ENCODE measurements around the gene ATG9A. TPM values are rescaled to one million over a fixed set of nuclear protein-coding genes. Genes with fewer than 3 reads are reported as not detected.
A peak's percentile ranks its signal among the peaks of the same experiment; 100 is the strongest.
"Not testable (repeated sequence)": the region's sequence is repeated elsewhere in the genome, so short reads cannot be mapped to it uniquely, and the experiment has no call there.

The ATG9A gene
- total and polyA plus RNA-seq, 4 donors, result 9.6 to 36.6 (median 35.1) TPM

GRCh38 chr2:219272356-219272755, 42.9 kb upstream of the ATG9A start:
- no peaks in the 10 kb centered on the region for H3K27me3 ChIP-seq (ENCODE audit: control insufficient read depth in 1 of 2, insufficient read depth in 2 of 2, low read length in 1 of 2)
- no peaks in the 10 kb centered on the region for H3K9me3 ChIP-seq (ENCODE audit: control insufficient read depth, low read length)
- H3K36me3 ChIP-seq (ENCODE audit: control insufficient read depth in 1 of 2, insufficient read depth in 2 of 2, low read length in 1 of 2), result no peaks in the 10 kb centered on the region
- no peak overlapping the region for H3K4me3 ChIP-seq (ENCODE audit: low read length in 2 of 2)
- no peak overlapping the region for H3K27ac ChIP-seq (ENCODE audit: low read depth in 1 of 2, low read length in 2 of 2)
- intact Hi-C loops (cut with DNase I), result loop anchor here in 1 of 2 donors (2.0 kb wide), 1 partner anchor 14 kb away; no protein-coding TSS in a partner anchor
- peak; percentile 0 to 50 for DNase-seq
- no peaks in the 10 kb centered on the region for H3K4me1 ChIP-seq (ENCODE audit: control insufficient read depth in 1 of 2, insufficient read depth in 2 of 2, low read length in 2 of 2)
- no peak for ATAC-seq (ENCODE audit: low FRiP score)
- 91 to 94% methylated on average over 4 of the region's 4 CpGs for WGBS, 2 donors

- intact Hi-C loops (cut with DNase I), result no loop called here
- H3K4me1 ChIP-seq (ENCODE audit: control insufficient read depth in 1 of 2, insufficient read depth in 2 of 2, low read length in 2 of 2), result no peaks in the 10 kb centered on the region
- H3K27me3 ChIP-seq (ENCODE audit: control insufficient read depth in 1 of 2, insufficient read depth in 2 of 2, low read length in 1 of 2), result no peaks in the 10 kb centered on the region
- H3K9me3 ChIP-seq (ENCODE audit: control insufficient read depth, low read length), result no peaks in the 10 kb centered on the region
- ATAC-seq (ENCODE audit: low FRiP score), result no peak
- H3K36me3 ChIP-seq (ENCODE audit: control insufficient read depth in 1 of 2, insufficient read depth in 2 of 2, low read length in 1 of 2), result no peaks in the 10 kb centered on the region
- no peak overlapping the region for H3K4me3 ChIP-seq (ENCODE audit: low read length in 2 of 2)
- DNase-seq, result no peak
- no peak overlapping the region for H3K27ac ChIP-seq (ENCODE audit: low read depth in 1 of 2, low read length in 2 of 2)
- WGBS, 2 donors, result 74 to 88% methylated on average over 2 of the region's 2 CpGs
Observed at GRCh38 chr2:219271021-219271420, 41.6 kb upstream of the ATG9A start.

- WGBS, 2 donors, result 91 to 94% methylated on average over 5 of the region's 5 CpGs
- no peak for DNase-seq
- no peak overlapping the region for H3K27ac ChIP-seq (ENCODE audit: low read depth in 1 of 2, low read length in 2 of 2)
- ATAC-seq (ENCODE audit: low FRiP score), result no peak
- H3K36me3 ChIP-seq (ENCODE audit: control insufficient read depth in 1 of 2, insufficient read depth in 2 of 2, low read length in 1 of 2), result no peaks in the 10 kb centered on the region
- no peaks in the 10 kb centered on the region for H3K4me1 ChIP-seq (ENCODE audit: control insufficient read depth in 1 of 2, insufficient read depth in 2 of 2, low read length in 2 of 2)
- no peaks in the 10 kb centered on the region for H3K27me3 ChIP-seq (ENCODE audit: control insufficient read depth in 1 of 2, insufficient read depth in 2 of 2, low read length in 1 of 2)
- no peaks in the 10 kb centered on the region for H3K9me3 ChIP-seq (ENCODE audit: control insufficient read depth, low read length)
- intact Hi-C loops (cut with DNase I), result no loop called here
- no peak overlapping the region for H3K4me3 ChIP-seq (ENCODE audit: low read length in 2 of 2)
Observed at GRCh38 chr2:219270055-219270372, 40.6 kb upstream of the ATG9A start.

- DNase-seq (peak in 1 of 2 donors; percentile 38), ATAC-seq (ENCODE audit: low FRiP score) (no peak)
- no peaks in the 10 kb centered on the region for H3K36me3 ChIP-seq (ENCODE audit: control insufficient read depth in 1 of 2, insufficient read depth in 2 of 2, low read length in 1 of 2)
- H3K27ac ChIP-seq (ENCODE audit: low read depth in 1 of 2, low read length in 2 of 2), result no peak overlapping the region
- WGBS, 2 donors, result 64 to 67% methylated on average over 8 of the region's 8 CpGs
- H3K4me1 ChIP-seq (ENCODE audit: control insufficient read depth in 1 of 2, insufficient read depth in 2 of 2, low read length in 2 of 2), result no peaks in the 10 kb centered on the region
- H3K4me3 ChIP-seq (ENCODE audit: low read length in 2 of 2), result no peak overlapping the region
- H3K9me3 ChIP-seq (ENCODE audit: control insufficient read depth, low read length), result no peaks in the 10 kb centered on the region
- no peaks in the 10 kb centered on the region for H3K27me3 ChIP-seq (ENCODE audit: control insufficient read depth in 1 of 2, insufficient read depth in 2 of 2, low read length in 1 of 2)
- intact Hi-C loops (cut with DNase I), result no loop called here
Observed at GRCh38 chr2:219269362-219270054, 40.1 kb upstream of the ATG9A start.

- ATAC-seq (ENCODE audit: low FRiP score) (no peak), DNase-seq (peak in 1 of 2 donors; percentile 9)
- intact Hi-C loops (cut with DNase I), result no loop called here
- 94 to 97% methylated on average over 2 of the region's 2 CpGs for WGBS, 2 donors
- Histone ChIP-seq H3K4me1 (ENCODE audit: control insufficient read depth in 1 of 2, insufficient read depth in 2 of 2, low read length in 2 of 2) (no peaks in the 10 kb centered on the region), H3K9me3 (ENCODE audit: control insufficient read depth, low read length) (no peaks in the 10 kb centered on the region), H3K4me3 (ENCODE audit: low read length in 2 of 2) (no peak overlapping the region), H3K27me3 (ENCODE audit: control insufficient read depth in 1 of 2, insufficient read depth in 2 of 2, low read length in 1 of 2) (no peaks in the 10 kb centered on the region), H3K27ac (ENCODE audit: low read depth in 1 of 2, low read length in 2 of 2) (no peak overlapping the region), H3K36me3 (ENCODE audit: control insufficient read depth in 1 of 2, insufficient read depth in 2 of 2, low read length in 1 of 2) (no peaks in the 10 kb centered on the region)
Observed at GRCh38 chr2:219268294-219268693, 38.9 kb upstream of the ATG9A start.

- DNase-seq (peak in 1 of 2 donors; percentile 6), ATAC-seq (ENCODE audit: low FRiP score) (no peak)
- H3K4me1 ChIP-seq (ENCODE audit: control insufficient read depth in 1 of 2, insufficient read depth in 2 of 2, low read length in 2 of 2), result no peaks in the 10 kb centered on the region
- WGBS, 2 donors, result 90 to 100% methylated on average over 1 of the region's 1 CpG
- no peaks in the 10 kb centered on the region for H3K27me3 ChIP-seq (ENCODE audit: control insufficient read depth in 1 of 2, insufficient read depth in 2 of 2, low read length in 1 of 2)
- no peaks in the 10 kb centered on the region for H3K9me3 ChIP-seq (ENCODE audit: control insufficient read depth, low read length)
- H3K27ac ChIP-seq (ENCODE audit: low read depth in 1 of 2, low read length in 2 of 2), result no peak overlapping the region
- intact Hi-C loops (cut with DNase I), result no loop called here
- H3K36me3 ChIP-seq (ENCODE audit: control insufficient read depth in 1 of 2, insufficient read depth in 2 of 2, low read length in 1 of 2), result no peaks in the 10 kb centered on the region
- H3K4me3 ChIP-seq (ENCODE audit: low read length in 2 of 2), result no peak overlapping the region
Observed at GRCh38 chr2:219266886-219267285, 37.5 kb upstream of the ATG9A start.

GRCh38 chr2:219266232-219266631, 36.8 kb upstream of the ATG9A start:
- DNase-seq (peak in 1 of 2 donors; percentile 55), ATAC-seq (ENCODE audit: low FRiP score) (no peak)
- Histone ChIP-seq H3K4me1 (ENCODE audit: control insufficient read depth in 1 of 2, insufficient read depth in 2 of 2, low read length in 2 of 2) (no peaks in the 10 kb centered on the region), H3K9me3 (ENCODE audit: control insufficient read depth, low read length) (no peaks in the 10 kb centered on the region), H3K4me3 (ENCODE audit: low read length in 2 of 2) (no peak overlapping the region), H3K27me3 (ENCODE audit: control insufficient read depth in 1 of 2, insufficient read depth in 2 of 2, low read length in 1 of 2) (no peaks in the 10 kb centered on the region), H3K36me3 (ENCODE audit: control insufficient read depth in 1 of 2, insufficient read depth in 2 of 2, low read length in 1 of 2) (no peaks in the 10 kb centered on the region), H3K27ac (ENCODE audit: low read depth in 1 of 2, low read length in 2 of 2) (no peak overlapping the region)
- intact Hi-C loops (cut with DNase I), result no loop called here
- 89 to 90% methylated on average over 5 of the region's 5 CpGs for WGBS, 2 donors

- Histone ChIP-seq H3K9me3 (ENCODE audit: control insufficient read depth, low read length) (no peaks in the 10 kb centered on the region), H3K27ac (ENCODE audit: low read depth in 1 of 2, low read length in 2 of 2) (no peak overlapping the region), H3K36me3 (ENCODE audit: control insufficient read depth in 1 of 2, insufficient read depth in 2 of 2, low read length in 1 of 2) (no peaks in the 10 kb centered on the region), H3K4me1 (ENCODE audit: control insufficient read depth in 1 of 2, insufficient read depth in 2 of 2, low read length in 2 of 2) (no peaks in the 10 kb centered on the region), H3K4me3 (ENCODE audit: low read length in 2 of 2) (no peak overlapping the region), H3K27me3 (ENCODE audit: control insufficient read depth in 1 of 2, insufficient read depth in 2 of 2, low read length in 1 of 2) (no peaks in the 10 kb centered on the region)
- DNase-seq, result peak in 1 of 2 donors; percentile 17
- 67 to 74% methylated on average over 5 of the region's 5 CpGs for WGBS, 2 donors
- intact Hi-C loops (cut with DNase I), result no loop called here
- no peak for ATAC-seq (ENCODE audit: low FRiP score)
Observed at GRCh38 chr2:219261024-219261855, 31.8 kb upstream of the ATG9A start.

- not testable (repeated sequence) for H3K27me3 ChIP-seq (ENCODE audit: control insufficient read depth in 1 of 2, insufficient read depth in 2 of 2, low read length in 1 of 2); H3K27ac ChIP-seq (ENCODE audit: low read depth in 1 of 2, low read length in 2 of 2)
- 83 to 86% methylated on average over 10 of the region's 10 CpGs for WGBS, 2 donors
Observed at GRCh38 chr2:219258942-219259341, 29.5 kb upstream of the ATG9A start.

More at GRCh38 chr2:219258942-219259341, 29.5 kb upstream of the ATG9A start:
- not testable (repeated sequence) for ATAC-seq (ENCODE audit: low FRiP score); H3K36me3 ChIP-seq (ENCODE audit: control insufficient read depth in 1 of 2, insufficient read depth in 2 of 2, low read length in 1 of 2); H3K4me3 ChIP-seq (ENCODE audit: low read length in 2 of 2); H3K9me3 ChIP-seq (ENCODE audit: control insufficient read depth, low read length); H3K4me1 ChIP-seq (ENCODE audit: control insufficient read depth in 1 of 2, insufficient read depth in 2 of 2, low read length in 2 of 2)
- DNase-seq, result peak in 1 of 2 donors; percentile 35
- intact Hi-C loops (cut with DNase I), result loop anchor here in 1 of 2 donors (2.0 kb wide), 1 partner anchor 14 kb away; no protein-coding TSS in a partner anchor

Data from aorta (tissue), 5 donors.